Measurements from ENCODE around the gene KRTAP10-1.

KRTAP10-1 gene

GRCh38 chr21:44542716-44543115, 2.7 kb upstream of the KRTAP10-1 start:
- Histone ChIP-seq H3K36me3 (ENCODE audit: insufficient read depth, low read length) (no peaks in the 10 kb centered on the region), H3K27me3 (ENCODE audit: control insufficient read depth in 1 of 2, insufficient read depth in 2 of 2, low read length in 2 of 2) (peaks cover 0 to 6% of the 10 kb centered on the region in 2 donors), H3K4me3 (ENCODE audit: low read depth in 1 of 2, low read length in 2 of 2) (no peak overlapping the region), H3K4me1 (ENCODE audit: insufficient read depth, low read length) (no peaks in the 10 kb centered on the region), H3K9me3 (ENCODE audit: low read length) (no peaks in the 10 kb centered on the region), H3K9ac (ENCODE audit: low read length) (no peak overlapping the region), H3K27ac (ENCODE audit: low read depth, low read length) (no peak overlapping the region)

DNA sequence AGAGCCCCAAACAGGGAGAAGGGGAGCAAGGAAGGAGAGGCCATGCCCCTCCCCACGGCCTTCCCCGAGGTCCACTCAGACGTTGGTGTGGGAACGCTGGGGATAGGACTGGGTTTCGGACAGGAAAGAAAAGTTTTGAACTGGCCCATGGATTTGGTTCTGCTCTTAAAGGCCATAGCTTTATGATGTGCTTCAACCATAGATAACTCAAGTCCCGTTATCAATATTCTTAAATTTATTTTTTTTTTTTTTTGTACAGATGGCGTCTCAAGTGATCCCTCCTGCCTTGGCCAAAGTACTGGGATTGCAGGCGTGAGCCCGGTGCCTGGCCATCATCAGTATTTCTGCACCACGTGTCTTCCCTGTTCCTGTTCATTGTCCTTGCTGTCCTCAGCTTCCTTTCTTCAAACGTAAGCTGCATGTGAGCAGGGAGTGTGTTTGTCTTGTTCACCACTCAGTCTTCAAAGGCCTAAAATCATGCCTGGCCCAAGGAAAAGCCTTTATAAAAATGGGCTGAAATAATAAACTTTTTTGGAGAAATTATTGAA, 820 bp upstream of the KRTAP10-1 start:
- Histone ChIP-seq H3K27me3 (ENCODE audit: control insufficient read depth in 1 of 2, insufficient read depth in 2 of 2, low read length in 2 of 2) (peaks cover 0 to 6% of the 10 kb centered on the region in 2 donors), H3K36me3 (ENCODE audit: insufficient read depth, low read length) (no peaks in the 10 kb centered on the region), H3K27ac (ENCODE audit: low read depth, low read length) (no peak overlapping the region), H3K4me1 (ENCODE audit: insufficient read depth, low read length) (no peaks in the 10 kb centered on the region), H3K9me3 (ENCODE audit: low read length) (no peaks in the 10 kb centered on the region), H3K9ac (ENCODE audit: low read length) (no peak overlapping the region), H3K4me3 (ENCODE audit: low read depth in 1 of 2, low read length in 2 of 2) (no peak overlapping the region)

DNA sequence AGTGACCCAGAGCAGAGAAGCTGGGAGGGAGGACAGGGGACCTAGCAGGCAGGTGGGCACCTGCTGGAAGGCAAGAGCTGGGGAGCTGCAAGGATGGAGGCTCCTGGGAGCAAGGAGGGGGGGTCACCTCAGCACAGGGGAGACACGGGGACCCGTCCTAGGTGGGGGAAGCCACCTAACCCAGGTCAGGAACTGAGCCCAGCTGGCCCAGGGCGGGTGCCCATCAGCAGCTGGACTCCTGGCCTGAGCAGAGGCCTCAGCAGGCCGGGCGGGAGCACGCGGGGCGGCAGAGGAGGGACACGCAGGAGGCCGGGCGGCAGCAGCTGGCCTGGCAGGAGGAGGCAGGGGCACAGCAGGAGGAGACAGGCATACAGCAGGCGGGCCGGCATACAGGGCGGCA, 949 bp downstream of the KRTAP10-1 start:
- Histone ChIP-seq H3K27me3 (ENCODE audit: control insufficient read depth in 1 of 2, insufficient read depth in 2 of 2, low read length in 2 of 2) (peaks cover 0 to 6% of the 10 kb centered on the region in 2 donors), H3K9ac (ENCODE audit: low read length) (no peak overlapping the region), H3K9me3 (ENCODE audit: low read length) (no peaks in the 10 kb centered on the region), H3K27ac (ENCODE audit: low read depth, low read length) (no peak overlapping the region), H3K36me3 (ENCODE audit: insufficient read depth, low read length) (no peaks in the 10 kb centered on the region), H3K4me3 (ENCODE audit: low read depth in 1 of 2, low read length in 2 of 2) (no peak overlapping the region), H3K4me1 (ENCODE audit: insufficient read depth, low read length) (no peaks in the 10 kb centered on the region)

- Histone ChIP-seq H3K4me1 (ENCODE audit: insufficient read depth, low read length) (no peaks in the 10 kb centered on the region), H3K36me3 (ENCODE audit: insufficient read depth, low read length) (no peaks in the 10 kb centered on the region), H3K27me3 (ENCODE audit: control insufficient read depth in 1 of 2, insufficient read depth in 2 of 2, low read length in 2 of 2) (peaks cover 0 to 6% of the 10 kb centered on the region in 2 donors), H3K27ac (ENCODE audit: low read depth, low read length) (no peak overlapping the region), H3K9me3 (ENCODE audit: low read length) (no peaks in the 10 kb centered on the region), H3K4me3 (ENCODE audit: low read depth in 1 of 2, low read length in 2 of 2) (no peak overlapping the region), H3K9ac (ENCODE audit: low read length) (no peak overlapping the region)
Measured at GRCh38 chr21:44537930-44538911, 1.8 kb downstream of the KRTAP10-1 start.

DNA sequence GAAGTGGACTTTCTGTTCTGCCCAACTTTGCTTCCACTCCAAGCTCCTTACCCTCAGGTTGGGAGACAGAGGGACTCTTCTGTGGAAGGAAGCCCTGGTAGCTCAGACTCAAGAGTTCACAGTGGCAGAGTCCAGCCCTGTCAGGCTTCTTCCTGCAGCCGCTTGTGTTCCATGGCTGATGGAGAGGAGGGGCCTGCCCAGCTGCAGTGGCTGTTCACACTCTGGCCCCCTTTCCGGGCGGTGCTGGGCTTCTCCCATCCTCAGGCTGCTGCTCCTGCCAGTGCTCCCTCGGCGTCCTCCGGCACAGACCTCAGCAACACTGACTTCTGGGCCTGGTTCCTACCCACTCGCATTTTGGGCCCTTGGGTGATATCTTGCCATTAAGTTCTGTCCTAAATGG, 4.0 kb downstream of the KRTAP10-1 start:
- Histone ChIP-seq H3K27ac (ENCODE audit: low read depth, low read length) (no peak overlapping the region), H3K9me3 (ENCODE audit: low read length) (no peaks in the 10 kb centered on the region), H3K4me1 (ENCODE audit: insufficient read depth, low read length) (no peaks in the 10 kb centered on the region), H3K4me3 (ENCODE audit: low read depth in 1 of 2, low read length in 2 of 2) (no peak overlapping the region), H3K36me3 (ENCODE audit: insufficient read depth, low read length) (no peaks in the 10 kb centered on the region), H3K27me3 (ENCODE audit: control insufficient read depth in 1 of 2, insufficient read depth in 2 of 2, low read length in 2 of 2) (peaks cover 0 to 6% of the 10 kb centered on the region in 2 donors), H3K9ac (ENCODE audit: low read length) (no peak overlapping the region)

DNA sequence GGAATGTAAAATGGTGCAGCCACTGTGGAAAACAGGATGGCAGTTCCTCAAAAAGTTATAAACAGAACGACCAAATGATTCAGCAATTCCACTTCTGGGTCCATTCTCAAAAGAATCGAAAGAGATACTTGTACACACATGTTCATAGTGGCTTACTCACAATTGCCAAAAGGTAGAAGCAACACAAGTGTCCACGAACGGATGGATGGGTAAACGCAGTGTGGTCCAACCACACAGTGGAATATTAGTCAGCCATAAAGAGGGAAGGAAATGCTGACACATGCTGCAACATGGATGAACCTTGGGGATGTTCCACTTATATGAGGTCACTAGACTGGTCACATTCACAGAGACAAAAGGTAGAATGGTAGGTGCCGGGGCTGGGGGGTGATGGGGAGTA, 5.3 kb downstream of the KRTAP10-1 start:
- Histone ChIP-seq H3K9ac (ENCODE audit: low read length) (no peak overlapping the region), H3K4me3 (ENCODE audit: low read depth in 1 of 2, low read length in 2 of 2) (no peak overlapping the region), H3K4me1 (ENCODE audit: insufficient read depth, low read length) (no peaks in the 10 kb centered on the region), H3K27me3 (ENCODE audit: control insufficient read depth in 1 of 2, insufficient read depth in 2 of 2, low read length in 2 of 2) (peaks cover 0 to 6% of the 10 kb centered on the region in 2 donors), H3K36me3 (ENCODE audit: insufficient read depth, low read length) (no peaks in the 10 kb centered on the region), H3K9me3 (ENCODE audit: low read length) (no peaks in the 10 kb centered on the region), H3K27ac (ENCODE audit: low read depth, low read length) (no peak overlapping the region)

- no peak overlapping the region for H3K9ac ChIP-seq (ENCODE audit: low read length)
- no peak overlapping the region for H3K4me3 ChIP-seq (ENCODE audit: low read depth in 1 of 2, low read length in 2 of 2)
- H3K4me1 ChIP-seq (ENCODE audit: insufficient read depth, low read length) = no peaks in the 10 kb centered on the region
- peaks cover 0 to 4% of the 10 kb centered on the region in 2 donors for H3K27me3 ChIP-seq (ENCODE audit: control insufficient read depth in 1 of 2, insufficient read depth in 2 of 2, low read length in 2 of 2)
- no peaks in the 10 kb centered on the region for H3K9me3 ChIP-seq (ENCODE audit: low read length)
- H3K27ac ChIP-seq (ENCODE audit: low read depth, low read length) = no peak overlapping the region
- no peaks in the 10 kb centered on the region for H3K36me3 ChIP-seq (ENCODE audit: insufficient read depth, low read length)
Measured at GRCh38 chr21:44533891-44534627, 5.9 kb downstream of the KRTAP10-1 start.

- Histone ChIP-seq H3K27ac (ENCODE audit: low read depth, low read length) (no peak overlapping the region), H3K27me3 (ENCODE audit: control insufficient read depth in 1 of 2, insufficient read depth in 2 of 2, low read length in 2 of 2) (no peaks in the 10 kb centered on the region), H3K4me3 (ENCODE audit: low read depth in 1 of 2, low read length in 2 of 2) (no peak overlapping the region), H3K9ac (ENCODE audit: low read length) (no peak overlapping the region), H3K4me1 (ENCODE audit: insufficient read depth, low read length) (no peaks in the 10 kb centered on the region), H3K36me3 (ENCODE audit: insufficient read depth, low read length) (no peaks in the 10 kb centered on the region), H3K9me3 (ENCODE audit: low read length) (no peaks in the 10 kb centered on the region)
Measured at GRCh38 chr21:44533121-44533890, 6.7 kb downstream of the KRTAP10-1 start.

DNA sequence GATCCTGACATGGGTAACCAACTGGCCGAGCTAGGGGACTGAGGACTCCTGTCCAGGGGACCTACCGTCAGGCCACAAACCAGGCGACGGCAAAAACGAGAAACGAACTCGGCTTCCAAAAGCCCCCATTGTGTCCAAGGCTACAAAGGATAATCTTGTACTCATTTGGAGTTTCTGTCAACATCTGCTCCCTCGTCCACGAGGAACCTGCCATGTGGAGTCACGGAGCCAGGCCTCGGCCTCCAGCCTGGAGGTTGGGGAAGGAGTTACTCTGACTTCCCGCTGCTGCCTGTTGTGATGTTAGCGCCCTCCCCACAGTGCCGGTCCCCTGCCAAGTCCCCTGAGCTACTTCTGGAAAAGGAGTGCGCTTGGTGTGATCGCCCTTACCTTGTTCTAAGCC, 7.3 kb downstream of the KRTAP10-1 start:
- no peaks in the 10 kb centered on the region for H3K27me3 ChIP-seq (ENCODE audit: control insufficient read depth in 1 of 2, insufficient read depth in 2 of 2, low read length in 2 of 2)
- no peak overlapping the region for H3K4me3 ChIP-seq (ENCODE audit: low read depth in 1 of 2, low read length in 2 of 2)
- no peaks in the 10 kb centered on the region for H3K4me1 ChIP-seq (ENCODE audit: insufficient read depth, low read length)
- no peaks in the 10 kb centered on the region for H3K9me3 ChIP-seq (ENCODE audit: low read length)
- no peaks in the 10 kb centered on the region for H3K36me3 ChIP-seq (ENCODE audit: insufficient read depth, low read length)
- no peak overlapping the region for H3K27ac ChIP-seq (ENCODE audit: low read depth, low read length)
- H3K9ac ChIP-seq (ENCODE audit: low read length) = no peak overlapping the region

- no peaks in the 10 kb centered on the region for H3K36me3 ChIP-seq (ENCODE audit: insufficient read depth, low read length)
- H3K4me3 ChIP-seq (ENCODE audit: low read depth in 1 of 2, low read length in 2 of 2) = no peak overlapping the region
- H3K4me1 ChIP-seq (ENCODE audit: insufficient read depth, low read length) = no peaks in the 10 kb centered on the region
- H3K27me3 ChIP-seq (ENCODE audit: control insufficient read depth in 1 of 2, insufficient read depth in 2 of 2, low read length in 2 of 2) = no peaks in the 10 kb centered on the region
- no peaks in the 10 kb centered on the region for H3K9me3 ChIP-seq (ENCODE audit: low read length)
- H3K9ac ChIP-seq (ENCODE audit: low read length) = no peak overlapping the region
- H3K27ac ChIP-seq (ENCODE audit: low read depth, low read length) = no peak overlapping the region
Measured at GRCh38 chr21:44531606-44532564, 8.1 kb downstream of the KRTAP10-1 start.

Data from muscle layer of colon (tissue), 2 donors.